B cell (primary cell): ENCODE measurements around the gene CD81. TPM values are rescaled to one million over a fixed set of nuclear protein-coding genes. Genes with fewer than 3 reads are reported as not detected.
A peak's percentile ranks its signal among the peaks of the same experiment; 100 is the strongest.

Experiments
- ATAC-seq: fragments of 200-7000 bp; cut with Tn5 transposase; one replicate; pipeline ENCODE4 v1.10.0; 2021; ENCODE audit warnings: low read depth, mild to moderate bottlenecking, moderate number of reproducible peaks, moderate library complexity
- CTCF ChIA-PET: fragments of 350-600 bp; sonication (Branson Sonifier 250); formaldehyde crosslinking; loops from one replicate; lab custom pipeline; 2021; ENCODE audit warnings: antibody characterized with exemption, inconsistent platforms; lab: Charles Lee
- POLR2A ChIA-PET: fragments of 350-600 bp; sonication (Branson Sonifier 250); formaldehyde crosslinking; loops from one replicate; lab custom pipeline; 2021; ENCODE audit warnings: antibody characterized with exemption; lab: Charles Lee
- DNase-seq: peaks from one replicate; pipeline ENCODE4 v3.0.0; 2013
- H2AFZ ChIP-seq: 2 replicates; pipeline ENCODE4 v1.6.1; 2012; ENCODE audit warnings: mild to moderate bottlenecking, low read depth, low read length; ENCODE audit not compliant: insufficient read depth, poor library complexity, severe bottlenecking
- H3K27ac ChIP-seq, 2 donors: 1 replicate in 1 of 2; 2 replicates in 1 of 2; pipeline ENCODE4 v1.5.1; 2012 to 2013; ENCODE audit warnings: low read length in 2 of 2, mild to moderate bottlenecking in 2 of 2, moderate library complexity in 1 of 2
- H3K27me3 ChIP-seq, 4 experiments: fragments of 200-600 bp in 1 of 4; sonication (generic) in 1 of 4; replicated peaks in 1 of 4; 1 replicate in 2 of 4; 2 replicates in 2 of 4; pipeline versions ENCODE4 v1.6.1 to v1.7.0; 2013 to 2016; ENCODE audit warnings: low read length in 3 of 4, mild to moderate bottlenecking in 2 of 4, mixed read lengths in 1 of 4, moderate library complexity in 1 of 4; ENCODE audit not compliant: insufficient read depth in 4 of 4, control insufficient read depth in 3 of 4; ENCODE audit errors: control extremely low read depth in 1 of 4
- H3K36me3 ChIP-seq, 2 experiments: replicated peaks in 1 of 2; 1 replicate in 1 of 2; 2 replicates in 1 of 2; pipeline versions ENCODE4 v1.6.1 to v1.7.1; 2013; ENCODE audit warnings: low read length in 1 of 2; ENCODE audit not compliant: insufficient read depth in 2 of 2, control insufficient read depth in 1 of 2; ENCODE audit errors: control extremely low read depth in 1 of 2, extremely low read depth in 1 of 2
- H3K4me1 ChIP-seq, 2 donors: fragments of 200-600 bp in 1 of 2; sonication (generic) in 1 of 2; 1 replicate in 1 of 2; 2 replicates in 1 of 2; pipeline versions ENCODE4 v1.5.1 to v1.6.1; 2013 to 2017; ENCODE audit warnings: low read length in 2 of 2; ENCODE audit not compliant: control insufficient read depth in 2 of 2, insufficient read depth in 2 of 2
- H3K4me2 ChIP-seq: replicated peaks from 2 replicates; pipeline ENCODE3; 2012; ENCODE audit warnings: mild to moderate bottlenecking, low read depth, low read length; ENCODE audit not compliant: poor library complexity, severe bottlenecking
- H3K4me3 ChIP-seq, 5 experiments: fragments of 200-600 bp in 1 of 5; sonication (generic) in 1 of 5; 1 replicate in 3 of 5; 2 replicates in 2 of 5; pipeline versions ENCODE4 v1.5.1 to v1.7.0; 2011 to 2016; ENCODE audit warnings: low read length in 4 of 5, mild to moderate bottlenecking in 4 of 5, low read depth in 2 of 5, control low read depth in 1 of 5, moderate library complexity in 1 of 5; ENCODE audit not compliant: insufficient read depth in 1 of 5; ENCODE audit errors: control extremely low read depth in 1 of 5, extremely low read depth in 1 of 5
- H3K79me2 ChIP-seq: fragments of 200-600 bp; sonication (generic); one replicate; pipeline ENCODE4 v1.6.0; 2016; ENCODE audit warnings: low read length; ENCODE audit not compliant: control insufficient read depth, insufficient read depth
- H3K9ac ChIP-seq: fragments of 200-600 bp; sonication (generic); 2 replicates; pipeline ENCODE4 v1.6.1; 2017; ENCODE audit warnings: mild to moderate bottlenecking, low read length, moderate library complexity
- H3K9me3 ChIP-seq, 3 donors: one replicate each; pipeline versions ENCODE4 v1.6.1 to v1.7.1; 2013; ENCODE audit warnings: low read length in 2 of 3; ENCODE audit not compliant: control insufficient read depth in 2 of 3, insufficient read depth in 1 of 3; ENCODE audit errors: control extremely low read depth in 1 of 3
- H4K20me1 ChIP-seq: 2 replicates; pipeline ENCODE4 v1.6.0; 2012; ENCODE audit warnings: mild to moderate bottlenecking, low read length; ENCODE audit not compliant: insufficient read depth, control insufficient read depth, poor library complexity, severe bottlenecking
- H3K27ac Mint-ChIP-seq: one replicate; pipeline ENCODE4 v1.8.0; 2021; ENCODE audit warnings: mixed read lengths
- H3K27me3 Mint-ChIP-seq: one replicate; pipeline ENCODE4 v1.8.0; 2021; ENCODE audit warnings: mixed read lengths
- H3K4me1 Mint-ChIP-seq: one replicate; pipeline ENCODE4 v1.8.0; 2021; ENCODE audit warnings: mixed read lengths
- H3K4me3 Mint-ChIP-seq: one replicate; pipeline ENCODE4 v1.8.0; 2021; ENCODE audit warnings: mixed read lengths
- H3K9me3 Mint-ChIP-seq: one replicate; pipeline ENCODE4 v1.8.0; 2022; ENCODE audit warnings: mixed read lengths; ENCODE audit not compliant: insufficient read depth
- EZH2 ChIP-seq: IDR thresholded peaks from 2 replicates; pipeline ENCODE4 v1.6.1; 2012; ENCODE audit warnings: borderline replicate concordance, low read depth, mild to moderate bottlenecking, moderate library complexity, low read length; ENCODE audit not compliant: insufficient read depth, poor library complexity, severe bottlenecking
- WGBS: methylation state at CpG from one replicate; pipeline ENCODE4 v1.1.5; 2013; ENCODE audit warnings: missing lambda C conversion rate; ENCODE audit not compliant: insufficient coverage; 5-methylcytosine and 5-hydroxymethylcytosine counted together
- intact Hi-C: fragments of 100-400 bp; cut with micrococcal nuclease; formaldehyde crosslinking; loops from one replicate; pipeline ENCODE4 v1.10.0; 2022
- polyA plus RNA-seq: library from polyadenylated mRNA; depleted of rRNA; stranded (reverse); fragments of >200 nt; gene quantifications from 2 replicates; pipeline ENCODE4 v1.2.3, GENCODE V29; 2012
- total RNA-seq, 2 donors: library from RNA; stranded (reverse); fragments of 120-200 nt in 1 of 2; gene quantifications; 1 replicate in 1 of 2; 2 replicates in 1 of 2; pipeline versions ENCODE4 v1.2.3 to v1.2.4, GENCODE V29; 2013 to 2022
- TF ChIP-seq, protein P1 (sequence below): fragments of 200-600 bp; IDR thresholded peaks from one replicate; pipeline ENCODE4 v1.8.0; 2022; ENCODE audit warnings: antibody characterized with exemption, mild to moderate bottlenecking

CD81 gene
- total and polyA plus RNA-seq, 2 donors (not counting 1 experiment from before 2014, with no cell fraction given) = 253 to 361 TPM

DNA sequence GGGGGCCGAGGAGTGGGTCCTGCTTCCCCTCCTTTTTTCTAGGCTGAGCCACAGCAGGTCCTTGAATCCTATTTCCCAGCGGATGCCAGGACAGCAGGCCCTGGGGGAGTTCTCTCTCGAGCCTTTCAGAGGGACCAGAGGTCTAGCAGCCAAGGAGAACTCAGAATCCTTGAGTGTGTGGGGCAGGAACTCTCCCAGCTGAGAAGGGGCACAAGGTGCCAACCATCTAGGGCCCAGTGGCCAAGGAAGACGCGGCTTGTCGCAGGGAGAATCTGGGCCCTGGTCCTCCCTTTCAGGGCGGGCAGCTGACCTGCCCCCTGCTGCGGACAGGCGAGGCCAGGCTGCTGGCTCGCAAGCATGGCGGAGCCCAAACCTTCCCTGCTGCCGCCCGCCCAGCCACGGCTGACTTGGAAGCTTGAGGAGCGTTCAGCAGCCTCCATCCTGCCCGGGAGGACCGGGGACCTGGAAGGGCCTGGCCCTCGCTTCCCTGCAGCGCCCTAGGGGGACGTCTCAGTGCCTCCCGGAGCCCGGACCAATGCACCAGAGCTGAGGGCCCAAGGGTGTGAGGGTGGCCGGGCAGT is 22.5 kb downstream of the CD81 start:
- ATAC-seq = no peak
- peak overlapping the region; percentile 85 for H3K4me2 ChIP-seq

More for the DNA sequence above, 22.5 kb downstream of the CD81 start:
- no peak for DNase-seq
- peaks cover 50% of the 10 kb centered on the region for H4K20me1 ChIP-seq
- H3K9me3 Mint-ChIP-seq = no peaks in the 10 kb centered on the region
- peak overlapping the region; percentile 80 for H3K9ac ChIP-seq
- peaks cover 32 to 46% of the 10 kb centered on the region in 2 donors for H3K4me1 ChIP-seq
- H3K27ac Mint-ChIP-seq = peak overlapping the region; percentile 98
- H3K27me3 Mint-ChIP-seq = no peaks in the 10 kb centered on the region
- peak overlapping the region in 4 of 5 experiments; percentile 74 to 100 (median 91) for H3K4me3 ChIP-seq
- CTCF ChIA-PET = interaction anchor here (0.9 to 8.4 kb wide), 7 partner anchors 13 to 202 kb away, joined by 4 to 78 read pairs (median 14); no protein-coding TSS in a partner anchor
- intact Hi-C loops = loop anchor here (1.0 to 5.0 kb wide), 8 partner anchors 15 to 1702 kb away; partner anchors contain the start of genes CD81, DEAF1, LSP1 and NAP1L4
- TF ChIP-seq EZH2 = no peak
- TF ChIP-seq, protein P1, sequence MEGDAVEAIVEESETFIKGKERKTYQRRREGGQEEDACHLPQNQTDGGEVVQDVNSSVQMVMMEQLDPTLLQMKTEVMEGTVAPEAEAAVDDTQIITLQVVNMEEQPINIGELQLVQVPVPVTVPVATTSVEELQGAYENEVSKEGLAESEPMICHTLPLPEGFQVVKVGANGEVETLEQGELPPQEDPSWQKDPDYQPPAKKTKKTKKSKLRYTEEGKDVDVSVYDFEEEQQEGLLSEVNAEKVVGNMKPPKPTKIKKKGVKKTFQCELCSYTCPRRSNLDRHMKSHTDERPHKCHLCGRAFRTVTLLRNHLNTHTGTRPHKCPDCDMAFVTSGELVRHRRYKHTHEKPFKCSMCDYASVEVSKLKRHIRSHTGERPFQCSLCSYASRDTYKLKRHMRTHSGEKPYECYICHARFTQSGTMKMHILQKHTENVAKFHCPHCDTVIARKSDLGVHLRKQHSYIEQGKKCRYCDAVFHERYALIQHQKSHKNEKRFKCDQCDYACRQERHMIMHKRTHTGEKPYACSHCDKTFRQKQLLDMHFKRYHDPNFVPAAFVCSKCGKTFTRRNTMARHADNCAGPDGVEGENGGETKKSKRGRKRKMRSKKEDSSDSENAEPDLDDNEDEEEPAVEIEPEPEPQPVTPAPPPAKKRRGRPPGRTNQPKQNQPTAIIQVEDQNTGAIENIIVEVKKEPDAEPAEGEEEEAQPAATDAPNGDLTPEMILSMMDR = no peak
- H3K27ac ChIP-seq = peak overlapping the region; percentile 91 to 92
- WGBS = 31% methylated on average over 23 of the region's 23 CpGs
- POLR2A ChIA-PET = interaction anchor here (1.5 to 3.4 kb wide), 5 partner anchors 13 to 94 kb away, joined by 3 to 42 read pairs (median 10); partner anchors contain the start of gene CD81
- H3K4me1 Mint-ChIP-seq = peaks cover 30% of the 10 kb centered on the region
- no peaks in the 10 kb centered on the region for H3K9me3 ChIP-seq
- peak overlapping the region; percentile 66 for H2AFZ ChIP-seq
- H3K79me2 ChIP-seq = peaks cover 48% of the 10 kb centered on the region
- peak overlapping the region; percentile 90 for H3K4me3 Mint-ChIP-seq
- H3K36me3 ChIP-seq = peaks cover 0 to 54% of the 10 kb centered on the region in 2 experiments
- no peaks in the 10 kb centered on the region for H3K27me3 ChIP-seq
